Measurements from ENCODE around the gene XIRP1.

XIRP1 gene

DNA sequence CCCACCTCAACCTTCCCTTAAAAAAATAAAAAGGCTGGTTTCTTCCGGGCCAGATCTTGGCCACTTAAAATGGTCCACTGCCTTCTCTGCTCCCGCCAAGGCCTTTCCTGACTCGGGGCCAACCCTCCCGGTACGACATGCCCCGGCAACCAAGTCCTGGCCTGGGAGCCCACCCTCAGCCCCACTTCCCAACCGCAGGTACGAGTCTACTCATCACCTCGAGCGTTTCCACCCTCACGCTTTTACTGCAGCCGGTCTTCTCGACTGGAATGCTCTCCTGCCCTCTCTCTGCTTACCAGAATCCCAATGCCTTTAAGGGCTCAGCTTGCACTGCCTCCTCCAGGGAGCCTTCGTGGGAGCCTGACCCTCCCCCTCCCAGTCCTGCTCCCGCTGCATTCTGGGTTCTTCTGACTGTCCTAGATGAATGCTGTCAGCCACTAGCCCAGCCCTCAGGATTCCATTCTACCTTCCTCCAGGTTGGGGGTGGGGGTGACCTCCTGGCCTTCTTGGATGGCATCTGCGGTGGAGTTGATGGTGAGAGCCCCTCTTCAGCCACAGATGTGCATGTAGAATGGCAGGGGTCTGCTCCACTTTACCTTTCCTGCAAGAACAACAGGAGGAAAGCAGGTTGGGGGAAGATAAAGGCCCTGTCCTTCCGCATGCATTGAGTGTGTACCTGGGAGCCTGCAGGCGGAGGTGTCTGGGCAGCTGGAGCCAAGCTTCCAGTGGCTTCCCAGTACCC lies 37.9 kb downstream of the XIRP1 start:
- no peak overlapping the region for H3K4me3 ChIP-seq (ENCODE audit: low read length)
- TF ChIP-seq CTCF (IDR thresholded peaks at IDR 0.05; ENCODE audit: insufficient read depth, low read depth, low read length, missing control alignments), result no peak
- peak; percentile 47 for DNase-seq (ENCODE audit: low read depth)

DNA sequence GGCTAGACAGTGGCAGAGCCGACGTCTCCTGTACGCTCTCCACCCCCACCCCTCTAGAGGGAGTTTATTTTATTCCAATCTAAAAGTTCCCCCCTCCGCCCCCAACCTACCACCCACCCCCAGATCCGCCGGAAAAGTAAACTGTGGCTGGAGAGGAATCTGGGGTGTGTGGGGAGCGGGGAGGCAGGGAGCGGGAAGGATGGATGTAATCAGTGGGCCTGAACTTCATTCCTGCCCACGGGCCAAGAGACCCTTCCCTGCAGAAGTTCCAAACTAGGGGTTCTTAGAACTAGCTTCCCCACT lies 38.5 kb downstream of the XIRP1 start:
- TF ChIP-seq CTCF (IDR thresholded peaks at IDR 0.05; ENCODE audit: insufficient read depth, low read depth, low read length, missing control alignments), result no peak
- no peak overlapping the region for H3K4me3 ChIP-seq (ENCODE audit: low read length)
- no peak for DNase-seq (ENCODE audit: low read depth)

DNA sequence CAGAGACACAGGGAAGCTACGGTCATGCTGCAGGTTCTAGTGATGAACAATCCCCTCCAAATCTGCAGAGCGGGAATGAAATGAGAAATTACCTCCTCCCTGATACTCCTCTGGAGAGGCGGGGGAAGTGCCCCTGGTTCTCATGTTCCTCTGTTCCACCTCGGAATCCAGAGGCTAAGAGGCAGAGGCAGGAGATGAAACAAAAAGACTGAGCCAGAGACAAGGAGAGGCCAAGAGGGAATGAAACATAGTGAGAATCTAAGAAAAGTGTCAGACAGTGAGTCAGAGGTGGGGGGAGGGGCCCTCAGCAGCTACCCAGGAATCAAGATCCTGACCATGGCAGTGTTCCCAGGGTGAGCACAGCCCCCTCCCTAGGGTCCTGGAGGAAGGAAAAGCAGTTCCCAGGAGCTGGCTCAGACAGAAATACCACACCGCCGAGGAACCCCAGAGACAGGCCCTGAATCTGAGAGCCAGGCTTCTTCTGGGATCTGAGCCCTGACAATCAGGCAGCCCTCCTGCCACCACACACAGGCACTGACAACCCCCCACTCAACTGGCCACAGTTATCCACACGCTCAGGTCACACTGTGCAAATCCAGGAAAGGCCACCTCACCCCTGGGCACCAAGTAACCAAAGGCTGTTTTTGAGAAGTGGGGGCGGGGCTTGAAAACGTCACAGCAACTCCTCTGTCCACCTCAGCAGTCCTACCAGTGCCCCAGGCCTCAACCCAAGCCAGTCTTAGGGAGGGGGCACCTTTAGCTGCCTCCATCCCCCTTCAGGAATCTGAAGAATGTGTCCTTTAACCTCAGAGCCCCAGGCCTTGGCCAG lies 41.4 kb downstream of the XIRP1 start:
- H3K4me3 ChIP-seq (ENCODE audit: low read length), result peak overlapping the region; percentile 69
- no peak for TF ChIP-seq CTCF (IDR thresholded peaks at IDR 0.05; ENCODE audit: insufficient read depth, low read depth, low read length, missing control alignments)
- peak; percentile 90 for DNase-seq (ENCODE audit: low read depth)

DNA sequence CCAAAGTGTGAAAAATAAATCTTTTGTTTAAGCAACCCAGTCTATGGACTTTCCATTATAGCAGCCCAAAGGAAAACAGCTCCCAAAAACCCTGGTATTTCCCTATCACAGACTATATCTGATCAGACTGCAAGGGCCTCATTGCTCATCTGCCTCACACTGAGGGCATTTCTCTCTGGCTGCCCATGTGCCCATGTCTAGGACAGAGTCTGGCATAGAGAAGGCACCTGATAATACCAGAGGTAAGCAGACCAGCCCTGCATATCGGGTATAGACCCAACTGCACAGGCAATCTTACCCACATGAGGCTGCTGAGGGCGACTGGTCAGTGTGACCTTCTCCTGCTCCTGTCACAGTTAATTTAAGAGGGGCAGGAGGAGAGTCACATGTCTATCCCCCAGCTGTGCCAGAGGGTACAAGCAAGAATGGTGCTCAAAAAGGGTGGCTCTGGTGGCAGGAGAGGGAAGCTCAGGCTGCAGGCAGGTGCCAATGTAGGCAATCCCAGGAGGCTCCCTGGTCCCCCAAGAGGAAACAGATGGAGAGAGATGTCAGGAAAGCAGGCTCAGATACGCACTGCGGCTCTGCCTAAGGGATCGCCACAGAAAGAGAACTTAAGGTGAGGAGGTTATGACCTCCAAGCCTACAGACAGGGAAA lies 42.1 kb downstream of the XIRP1 start:
- peak overlapping the region; percentile 13 for H3K4me3 ChIP-seq (ENCODE audit: low read length)
- no peak for TF ChIP-seq CTCF (IDR thresholded peaks at IDR 0.05; ENCODE audit: insufficient read depth, low read depth, low read length, missing control alignments)
- DNase-seq (ENCODE audit: low read depth), result no peak

DNA sequence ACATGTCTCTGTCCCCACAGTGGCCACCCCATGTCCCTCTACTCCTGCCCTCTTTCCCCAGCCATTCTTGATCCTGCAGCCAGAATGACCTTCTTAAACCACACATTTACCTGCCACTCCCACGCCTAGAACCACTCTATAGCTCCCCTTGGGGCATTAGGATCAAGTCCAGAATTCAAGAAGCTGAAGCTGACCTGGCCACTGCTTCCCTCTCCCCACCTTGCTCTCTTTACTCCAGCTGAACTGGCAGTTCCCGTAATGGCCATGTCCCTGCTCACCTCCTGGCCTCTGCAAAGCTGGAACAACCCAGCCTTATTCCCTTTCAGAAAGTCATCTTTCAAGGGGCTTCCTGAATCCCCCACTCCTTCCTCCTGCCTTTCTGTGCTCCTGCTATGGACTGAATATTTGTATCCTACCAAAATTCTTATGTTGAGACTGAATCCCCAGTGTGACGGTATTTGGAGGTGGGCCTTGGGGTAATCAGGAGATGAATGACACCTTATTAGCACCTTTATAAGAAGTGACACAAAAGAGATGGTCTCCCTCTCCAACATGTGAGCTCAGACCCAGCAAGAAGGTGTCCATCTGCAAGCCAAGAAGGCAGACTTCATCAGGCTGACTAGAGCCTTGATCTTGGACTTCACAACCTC lies 42.8 kb downstream of the XIRP1 start:
- TF ChIP-seq CTCF (IDR thresholded peaks at IDR 0.05; ENCODE audit: insufficient read depth, low read depth, low read length, missing control alignments), result no peak
- no peak for DNase-seq (ENCODE audit: low read depth)
- no peak overlapping the region for H3K4me3 ChIP-seq (ENCODE audit: low read length)

- no peak for TF ChIP-seq CTCF (IDR thresholded peaks at IDR 0.05; ENCODE audit: insufficient read depth, low read depth, low read length, missing control alignments)
- no peak for DNase-seq (ENCODE audit: low read depth)
- no peak overlapping the region for H3K4me3 ChIP-seq (ENCODE audit: low read length)
Measured at GRCh38 chr3:39149059-39149455, 43.3 kb downstream of the XIRP1 start.
